ENCODE results near the gene MAPK10.

- TF ChIP-seq CTCF (conservative IDR thresholded peaks at IDR 0.05) = no peak
- no peak for TF ChIP-seq ZFX (IDR thresholded peaks at IDR 0.05)
Observed at GRCh38 chr4:85986266-85986665, 373.6 kb downstream of the MAPK10 start.

Measured in C4-2B (cell line).